HG03066 (cell line): ENCODE results near the gene ADAM15.

Experiments used
- ATAC-seq: cut with Tn5 transposase; IDR thresholded peaks from one replicate; pipeline ENCODE4 v1.9.1; 2021; ENCODE audit warnings: low read depth; ENCODE audit not compliant: unreplicated experiment

ADAM15 gene

DNA sequence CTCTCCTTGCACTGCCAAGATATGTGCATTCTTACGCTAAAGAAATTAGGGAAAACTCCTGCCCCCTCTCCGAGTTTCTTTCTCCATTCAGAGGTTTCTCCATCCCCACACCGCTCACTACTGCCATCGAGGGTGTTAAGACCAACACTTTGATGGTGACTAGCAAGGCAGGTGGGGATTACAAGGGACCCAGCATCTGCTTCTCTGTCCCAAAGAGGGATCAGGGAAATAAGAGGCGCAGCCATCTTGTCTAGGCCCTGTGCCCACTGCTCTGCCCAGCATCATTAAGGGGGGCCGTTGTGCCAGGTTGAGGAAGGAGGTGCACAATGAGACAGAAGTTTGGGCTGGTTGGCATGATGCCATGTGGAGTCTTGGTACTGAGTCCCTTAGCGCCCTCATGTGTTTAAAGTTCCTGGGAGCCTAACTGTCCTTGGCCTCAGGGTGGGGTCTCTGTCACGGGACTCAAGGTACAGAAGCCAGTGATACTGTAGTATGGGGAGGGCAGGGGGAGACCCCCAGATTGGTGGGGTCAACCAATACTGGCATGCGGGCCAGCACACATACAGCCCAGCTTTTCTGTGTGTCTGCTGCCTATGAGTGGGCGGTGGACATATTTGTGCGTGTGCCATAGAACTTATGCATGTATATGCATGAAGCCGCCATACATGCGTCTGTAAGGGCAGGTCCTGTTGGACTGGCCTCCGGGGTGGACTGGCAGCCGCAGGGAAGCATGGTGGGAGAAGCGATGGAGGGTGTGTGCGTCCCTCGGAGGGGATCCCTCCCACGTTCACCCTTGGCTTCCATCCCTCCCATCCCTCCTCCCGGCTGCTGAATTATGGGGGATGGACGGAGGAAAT lies 33.0 kb downstream of the ADAM15 start:
- no peak for ATAC-seq

DNA sequence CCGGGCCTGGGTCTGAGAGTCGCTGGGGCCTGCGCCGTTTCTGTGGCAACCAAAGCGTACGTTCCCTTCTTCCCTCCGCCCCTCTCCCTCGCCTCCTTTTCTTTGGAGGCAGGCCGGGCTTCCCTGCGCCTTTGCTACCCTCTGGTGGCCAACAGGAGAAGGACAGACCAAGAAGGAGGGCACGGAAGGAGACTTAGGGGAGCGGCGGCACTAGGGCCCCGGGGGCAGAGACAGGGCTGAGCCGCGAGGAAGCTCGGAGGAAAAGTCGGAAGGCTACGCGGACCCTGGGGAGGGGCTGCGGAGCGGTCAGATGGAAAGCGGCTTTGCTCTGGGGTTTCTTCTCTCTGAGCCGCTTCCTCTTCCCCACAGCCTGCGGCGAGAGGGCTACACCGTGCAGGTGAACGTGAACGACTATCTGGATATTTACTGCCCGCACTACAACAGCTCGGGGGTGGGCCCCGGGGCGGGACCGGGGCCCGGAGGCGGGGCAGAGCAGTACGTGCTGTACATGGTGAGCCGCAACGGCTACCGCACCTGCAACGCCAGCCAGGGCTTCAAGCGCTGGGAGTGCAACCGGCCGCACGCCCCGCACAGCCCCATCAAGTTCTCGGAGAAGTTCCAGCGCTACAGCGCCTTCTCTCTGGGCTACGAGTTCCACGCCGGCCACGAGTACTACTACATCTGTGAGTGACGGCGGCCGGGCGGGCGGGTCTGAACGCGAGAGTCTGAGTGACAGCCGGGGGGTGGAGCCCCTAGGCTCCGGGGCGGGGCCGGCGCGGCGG lies 33.8 kb downstream of the ADAM15 start:
- ATAC-seq: peak; percentile 78

DNA sequence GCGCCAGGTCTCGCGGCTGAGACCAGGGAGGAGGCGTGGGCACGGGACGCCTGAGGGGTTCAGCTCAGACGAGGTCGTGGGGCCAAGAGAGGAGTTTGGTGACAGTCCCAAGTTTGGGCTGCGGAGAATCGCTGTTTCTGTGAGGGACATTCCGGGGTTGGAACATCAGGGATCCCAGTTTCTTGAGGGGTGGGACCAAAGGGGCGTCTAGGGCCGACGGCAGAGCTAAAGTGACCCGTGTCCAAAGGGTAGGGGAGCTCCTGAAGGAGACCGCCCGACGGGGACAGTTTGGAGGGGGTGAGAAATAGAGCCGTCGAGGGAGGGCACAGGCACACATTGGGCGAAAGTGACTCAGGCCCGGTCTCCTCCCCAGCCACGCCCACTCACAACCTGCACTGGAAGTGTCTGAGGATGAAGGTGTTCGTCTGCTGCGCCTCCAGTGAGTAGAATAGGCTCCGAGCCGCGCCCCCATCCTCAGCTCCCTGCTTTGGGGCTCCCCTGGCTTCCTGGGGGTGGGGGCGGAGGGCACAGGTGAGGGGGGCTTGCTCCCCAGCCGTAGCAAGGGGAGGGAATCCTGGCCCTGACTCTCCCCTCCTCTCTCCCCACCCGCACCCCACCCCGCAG lies 34.5 kb downstream of the ADAM15 start:
- ATAC-seq: no peak

DNA sequence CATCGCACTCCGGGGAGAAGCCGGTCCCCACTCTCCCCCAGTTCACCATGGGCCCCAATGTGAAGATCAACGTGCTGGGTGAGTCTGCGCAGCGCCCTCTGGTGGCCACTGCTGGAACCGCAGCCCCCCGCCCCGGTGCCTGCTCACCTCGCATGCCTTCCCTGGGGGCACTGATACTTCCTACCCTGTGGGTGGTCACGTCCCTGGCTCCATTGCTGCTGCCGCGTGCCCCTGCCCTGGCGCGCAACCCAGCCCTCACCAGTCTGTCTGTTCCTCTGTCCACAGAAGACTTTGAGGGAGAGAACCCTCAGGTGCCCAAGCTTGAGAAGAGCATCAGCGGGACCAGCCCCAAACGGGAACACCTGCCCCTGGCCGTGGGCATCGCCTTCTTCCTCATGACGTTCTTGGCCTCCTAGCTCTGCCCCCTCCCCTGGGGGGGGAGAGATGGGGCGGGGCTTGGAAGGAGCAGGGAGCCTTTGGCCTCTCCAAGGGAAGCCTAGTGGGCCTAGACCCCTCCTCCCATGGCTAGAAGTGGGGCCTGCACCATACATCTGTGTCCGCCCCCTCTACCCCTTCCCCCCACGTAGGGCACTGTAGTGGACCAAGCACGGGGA lies 35.1 kb downstream of the ADAM15 start:
- ATAC-seq: no peak

- ATAC-seq: no peak
Observed at GRCh38 chr1:155086856-155087535, 35.9 kb downstream of the ADAM15 start.

GRCh38 chr1:155091071-155092051 lies 40.2 kb downstream of the ADAM15 start:
- ATAC-seq: no peak

DNA sequence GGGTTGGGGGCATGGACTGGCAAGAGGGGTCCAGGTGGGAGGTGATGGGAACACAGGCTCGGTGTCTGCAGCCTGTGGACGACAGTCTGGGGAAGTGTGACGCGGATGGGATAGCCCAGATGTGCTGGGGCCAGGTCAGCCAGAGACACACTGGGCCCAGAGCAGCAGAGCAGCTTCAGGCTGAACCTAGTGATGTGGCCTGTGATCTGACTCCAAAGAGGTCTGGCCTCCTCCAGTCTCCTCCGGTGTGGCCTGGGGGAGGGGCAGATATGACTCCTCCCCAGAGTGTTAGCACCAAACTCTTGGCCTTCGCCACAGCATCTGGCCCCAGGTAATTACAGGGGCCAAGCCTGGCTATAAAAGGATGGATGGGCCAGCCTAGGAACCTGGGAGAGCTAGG lies 41.0 kb downstream of the ADAM15 start:
- no peak for ATAC-seq

DNA sequence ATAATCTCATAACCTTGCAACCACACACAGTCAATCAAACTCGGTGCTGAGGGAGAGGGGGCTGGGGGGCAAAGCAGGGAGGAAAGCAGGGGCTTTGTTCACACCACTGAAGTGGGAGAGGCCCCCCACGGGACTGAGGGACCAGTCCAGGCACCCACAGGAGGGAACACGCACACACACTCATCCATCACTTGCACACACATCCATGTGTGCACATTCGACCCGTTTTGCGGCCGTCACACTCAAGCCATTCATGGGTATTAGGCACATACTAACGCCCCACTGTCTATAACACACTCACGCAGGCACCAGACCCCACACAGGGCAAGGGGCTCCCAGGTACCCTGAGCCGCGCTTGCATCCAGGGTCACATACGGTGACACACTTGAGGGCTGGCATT lies 41.5 kb downstream of the ADAM15 start:
- no peak for ATAC-seq

DNA sequence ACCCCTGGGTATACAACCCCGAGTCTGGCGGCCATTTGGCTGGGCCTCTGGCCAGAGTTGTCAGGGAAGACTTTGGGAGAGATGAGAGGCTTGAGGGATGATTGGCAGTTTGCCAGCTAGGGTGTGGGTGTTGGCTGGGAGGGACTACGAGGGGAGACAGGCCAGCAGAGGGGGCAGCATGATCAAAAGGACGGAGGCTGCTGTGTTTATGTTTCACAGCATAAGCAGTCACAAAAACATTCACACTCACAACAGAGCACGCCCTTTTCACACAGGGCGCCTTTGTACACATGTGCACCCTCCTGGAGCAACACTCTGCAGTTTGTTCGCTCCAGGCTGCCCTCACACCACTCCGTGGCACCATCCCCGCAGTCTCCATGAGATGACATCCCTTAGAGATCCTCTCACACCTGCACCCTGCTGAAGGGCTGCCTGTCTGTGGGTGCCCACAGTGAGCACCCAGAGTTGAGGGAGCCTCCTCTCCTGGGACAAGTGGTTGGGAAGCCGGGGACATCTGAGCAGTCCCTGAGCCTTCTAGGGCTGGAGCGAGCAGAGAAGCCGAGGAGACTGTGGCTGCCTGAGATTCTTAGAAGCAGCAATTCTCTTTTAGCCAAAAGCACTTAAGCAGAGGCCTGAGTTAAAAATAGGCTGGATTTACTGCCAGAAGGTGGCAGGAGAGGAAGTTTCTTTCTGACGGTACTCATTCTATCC lies 43.0 kb downstream of the ADAM15 start:
- ATAC-seq: no peak

GRCh38 chr1:155094622-155094948 lies 43.5 kb downstream of the ADAM15 start:
- no peak for ATAC-seq

DNA sequence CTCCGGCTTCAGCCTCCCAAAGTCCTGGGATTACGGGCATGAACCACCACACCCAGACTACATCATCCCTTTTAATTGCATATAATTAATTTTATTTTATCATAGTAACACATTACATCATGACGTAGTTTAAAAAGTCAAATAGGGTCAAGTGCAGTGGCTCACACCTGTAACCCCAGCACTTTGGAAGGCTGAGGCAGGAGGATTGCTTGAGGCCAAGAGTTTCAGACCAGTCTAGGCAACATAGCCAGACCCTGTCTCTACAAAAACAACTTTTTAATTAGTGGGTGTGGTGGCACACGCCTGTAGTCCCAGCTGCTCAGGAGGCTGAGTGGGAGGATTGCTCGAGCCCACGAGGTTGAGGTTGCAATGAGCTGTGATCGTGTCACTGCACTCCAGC lies 48.2 kb downstream of the ADAM15 start:
- no peak for ATAC-seq

DNA sequence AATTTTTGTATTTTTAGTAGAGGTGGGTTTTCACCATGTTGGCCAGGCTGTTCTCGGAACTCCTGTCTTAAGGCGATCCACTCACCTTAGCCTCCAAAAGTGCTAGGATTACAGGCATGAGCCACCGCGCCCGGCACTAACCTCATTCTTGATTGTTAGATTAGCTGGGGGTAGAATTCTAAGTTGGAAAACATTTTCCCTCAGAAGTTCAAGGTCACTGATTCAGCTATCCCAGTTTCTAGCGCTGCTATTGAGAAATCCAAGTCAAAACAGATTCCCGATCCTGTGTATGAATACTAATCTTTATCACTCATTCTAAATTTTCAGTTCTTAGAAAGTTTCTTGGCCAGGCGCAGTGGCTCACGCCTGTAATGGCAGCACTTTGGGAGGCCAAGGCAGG lies 52.2 kb downstream of the ADAM15 start:
- no peak for ATAC-seq

GRCh38 chr1:155104605-155105534 lies 53.8 kb downstream of the ADAM15 start:
- ATAC-seq: no peak

DNA sequence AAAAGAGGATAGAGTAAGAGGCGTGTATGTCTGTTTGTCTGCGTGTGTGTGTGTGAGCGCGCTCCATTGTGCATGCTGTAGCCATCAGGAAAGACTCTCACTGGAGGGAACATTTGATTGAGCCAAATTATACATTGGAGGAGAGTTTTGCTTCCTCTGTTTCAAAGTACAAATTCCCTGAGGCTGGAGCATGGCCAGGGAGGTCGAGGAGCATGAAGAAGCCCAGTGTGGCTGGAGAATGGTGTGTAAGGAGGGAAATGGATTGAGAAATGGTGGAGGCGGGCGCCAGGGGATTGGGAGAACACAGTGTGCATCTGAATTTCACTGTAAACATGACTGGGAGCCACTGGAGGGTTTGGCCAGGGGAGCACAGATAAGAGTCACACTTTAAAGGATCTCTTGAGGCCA lies 54.5 kb downstream of the ADAM15 start:
- ATAC-seq: no peak

DNA sequence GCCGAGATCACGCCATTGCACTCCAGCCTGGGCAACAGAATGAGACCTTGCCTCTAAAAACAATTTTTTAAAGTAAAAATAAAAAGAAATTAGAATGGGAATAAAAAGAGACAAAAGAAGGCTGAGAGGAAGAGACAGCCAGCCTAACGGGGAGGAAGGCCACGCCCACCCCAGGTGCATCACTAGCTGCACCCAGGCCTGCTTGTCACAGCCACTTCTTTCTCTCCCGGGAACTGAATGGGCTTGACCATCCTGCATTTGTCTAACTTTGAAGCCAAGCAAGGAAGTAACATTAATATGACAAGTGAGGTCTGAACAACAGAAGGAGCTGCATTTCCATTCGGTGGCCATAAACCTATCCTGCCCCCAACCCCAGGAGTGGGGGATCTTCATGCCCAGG lies 55.7 kb downstream of the ADAM15 start:
- no peak for ATAC-seq

DNA sequence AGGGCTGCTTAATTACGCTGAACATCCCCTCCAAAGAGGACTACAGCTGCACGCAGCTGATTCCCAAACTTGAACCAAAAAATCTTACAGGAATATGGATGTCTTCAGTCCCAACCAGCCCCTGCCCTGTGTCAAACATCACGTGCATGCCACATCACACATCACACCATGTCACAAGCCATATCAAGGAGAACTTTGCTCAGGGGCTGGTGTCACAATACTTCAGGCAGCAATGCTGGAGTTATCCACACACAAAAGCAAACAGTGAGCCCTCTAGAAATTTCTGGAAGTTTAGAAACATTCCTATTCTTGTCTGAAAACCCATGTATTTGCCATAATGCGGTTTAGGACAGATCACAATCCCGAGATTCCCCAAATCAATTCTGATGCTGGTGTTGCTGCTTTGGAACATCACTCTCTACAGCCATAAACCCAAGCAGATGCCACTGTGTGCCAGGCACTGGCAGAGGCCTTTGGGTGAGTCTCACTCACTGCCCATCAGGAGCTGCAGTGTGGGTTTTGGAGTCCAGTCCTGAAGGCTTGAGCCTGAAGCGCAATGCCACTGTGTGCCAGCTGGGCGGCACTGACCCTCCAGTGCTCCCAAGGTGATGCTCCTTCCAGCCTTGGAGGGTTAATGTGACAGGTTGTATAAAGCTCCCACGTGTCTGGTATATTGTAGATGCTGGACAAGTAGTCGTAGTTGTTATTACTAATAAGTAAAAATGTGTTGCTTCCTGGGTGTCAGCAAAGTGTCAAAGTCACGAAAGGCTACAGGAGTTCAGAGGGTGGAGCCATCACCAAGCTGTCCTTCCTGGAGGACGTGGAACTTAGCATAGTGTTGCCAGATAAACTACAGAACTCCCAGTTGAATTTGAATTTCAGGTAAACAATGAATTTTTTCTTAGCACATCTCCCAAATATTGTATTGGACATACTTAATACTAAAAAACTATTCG lies 56.5 kb downstream of the ADAM15 start:
- no peak for ATAC-seq

DNA sequence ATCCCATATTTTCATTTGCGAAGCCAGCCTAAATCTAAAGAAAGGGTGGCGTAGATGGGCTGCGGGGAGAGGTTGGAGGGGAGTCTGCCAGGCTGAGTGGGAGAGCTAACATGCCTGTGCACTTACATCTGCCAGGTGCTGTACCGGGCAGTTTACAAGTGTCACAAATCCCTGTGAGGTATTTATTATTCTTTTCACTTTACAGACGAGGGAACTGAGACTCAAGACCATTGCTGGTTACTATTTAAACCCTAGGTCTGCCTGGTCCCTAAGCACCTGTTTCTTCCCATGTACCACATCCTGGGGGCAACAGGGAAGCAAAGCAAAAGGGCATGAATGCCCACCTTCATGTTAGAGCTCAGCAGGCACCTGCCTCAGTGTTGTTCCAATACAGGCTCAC lies 57.2 kb downstream of the ADAM15 start:
- ATAC-seq: no peak
